CD14-positive monocyte (primary cell): ENCODE results near the gene PAQR6. TPM values are rescaled to one million over a fixed set of nuclear protein-coding genes. Genes with fewer than 3 reads are reported as not detected.

Experiments
- DNase-seq, 3 donors: peaks; one replicate each; pipeline ENCODE4 v3.0.0-alpha.2; 2011 to 2022
- H2AFZ ChIP-seq: 2 replicates; pipeline ENCODE4 v1.6.0; 2012; ENCODE audit warnings: mild to moderate bottlenecking, low read depth, low read length, inconsistent platforms; ENCODE audit not compliant: insufficient read depth, poor library complexity, severe bottlenecking
- H3K27ac ChIP-seq, 2 donors: 1 replicate in 1 of 2; 2 replicates in 1 of 2; pipeline ENCODE4 v1.5.1; 2012 to 2013; ENCODE audit warnings: low read length in 2 of 2, control low read depth in 1 of 2, inconsistent platforms in 1 of 2, low read depth in 1 of 2, mild to moderate bottlenecking in 1 of 2
- H3K27me3 ChIP-seq, 2 donors: one replicate each; pipeline versions ENCODE4 v1.6.0 to v1.6.1; 2011 to 2013; ENCODE audit warnings: low read length in 2 of 2; ENCODE audit not compliant: control insufficient read depth in 2 of 2, insufficient read depth in 2 of 2
- H3K36me3 ChIP-seq, 2 donors: replicated peaks in 1 of 2; 1 replicate in 1 of 2; 2 replicates in 1 of 2; pipeline versions ENCODE4 v1.5.1 to v1.6.1; 2012 to 2013; ENCODE audit warnings: low read length in 2 of 2, control low read depth in 1 of 2, inconsistent platforms in 1 of 2, mild to moderate bottlenecking in 1 of 2; ENCODE audit not compliant: insufficient read depth in 2 of 2, control insufficient read depth in 1 of 2
- H3K4me1 ChIP-seq, 2 donors: 1 replicate in 1 of 2; 2 replicates in 1 of 2; pipeline versions ENCODE4 v1.5.1 to v1.6.1; 2012 to 2013; ENCODE audit warnings: low read length in 2 of 2, control low read depth in 1 of 2, inconsistent platforms in 1 of 2, mild to moderate bottlenecking in 1 of 2, moderate library complexity in 1 of 2; ENCODE audit not compliant: insufficient read depth in 2 of 2, control insufficient read depth in 1 of 2
- H3K4me2 ChIP-seq: replicated peaks from 2 replicates; pipeline ENCODE3; 2012; ENCODE audit warnings: low read length, moderate library complexity, mild to moderate bottlenecking; ENCODE audit not compliant: poor library complexity, severe bottlenecking; ENCODE audit errors: extremely low read depth
- H3K4me3 ChIP-seq, 3 experiments: fragments of 200-600 bp in 1 of 3; sonication (generic) in 1 of 3; replicated peaks in 1 of 3; 1 replicate in 2 of 3; 2 replicates in 1 of 3; pipeline ENCODE4 v1.5.1; 2011 to 2013; ENCODE audit warnings: low read length in 3 of 3, mild to moderate bottlenecking in 3 of 3, control low read depth in 2 of 3, low read depth in 2 of 3, inconsistent platforms in 1 of 3, moderate library complexity in 1 of 3
- H3K79me2 ChIP-seq: 2 replicates; pipeline ENCODE4 v1.6.0; 2012; ENCODE audit warnings: mild to moderate bottlenecking, control low read depth, inconsistent platforms, low read length, moderate library complexity; ENCODE audit not compliant: insufficient read depth
- H3K9ac ChIP-seq: 2 replicates; pipeline ENCODE4 v1.6.0; 2017; ENCODE audit warnings: low read length, mild to moderate bottlenecking; ENCODE audit not compliant: insufficient read depth, poor library complexity, severe bottlenecking
- H3K9me3 ChIP-seq, 2 donors: replicated peaks in 1 of 2; 1 replicate in 1 of 2; 2 replicates in 1 of 2; pipeline versions ENCODE4 v1.5.1 to v1.6.1; 2012 to 2013; ENCODE audit warnings: low read length in 2 of 2, control low read depth in 1 of 2; ENCODE audit not compliant: control insufficient read depth in 1 of 2, insufficient read depth in 1 of 2
- H4K20me1 ChIP-seq: 2 replicates; pipeline ENCODE4 v1.6.0; 2012; ENCODE audit warnings: mild to moderate bottlenecking, low read length, control low read depth, moderate library complexity; ENCODE audit not compliant: insufficient read depth
- H3K27ac Mint-ChIP-seq, 7 donors: one replicate each; pipeline ENCODE4 v1.8.0; 2020; ENCODE audit warnings: mild to moderate bottlenecking in 7 of 7, mixed read lengths in 7 of 7, moderate library complexity in 6 of 7, inconsistent platforms in 2 of 7
- H3K27me3 Mint-ChIP-seq, 3 donors: one replicate each; pipeline ENCODE4 v1.8.0; 2021 to 2022; ENCODE audit warnings: low read depth in 3 of 3, mild to moderate bottlenecking in 3 of 3, mixed read lengths in 3 of 3, moderate library complexity in 3 of 3, inconsistent platforms in 1 of 3
- H3K36me3 Mint-ChIP-seq, 2 donors: one replicate each; pipeline ENCODE4 v1.8.0; 2020; ENCODE audit warnings: mixed read lengths in 2 of 2, inconsistent platforms in 1 of 2, mild to moderate bottlenecking in 1 of 2
- H3K4me1 Mint-ChIP-seq: one replicate; pipeline ENCODE4 v1.8.0; 2020; ENCODE audit warnings: mild to moderate bottlenecking, mixed read lengths
- H3K4me3 Mint-ChIP-seq, 2 donors: one replicate each; pipeline ENCODE4 v1.8.0; 2020; ENCODE audit warnings: mild to moderate bottlenecking in 2 of 2, mixed read lengths in 2 of 2, moderate library complexity in 1 of 2
- H3K9me3 Mint-ChIP-seq, 7 donors: one replicate each; pipeline ENCODE4 v1.8.0; 2020 to 2022; ENCODE audit warnings: mixed read lengths in 7 of 7, mild to moderate bottlenecking in 6 of 7, moderate library complexity in 6 of 7, inconsistent platforms in 2 of 7
- WGBS: methylation state at CpG from one replicate; pipeline ENCODE4 v1.1.5; 2013; ENCODE audit warnings: missing lambda C conversion rate; ENCODE audit not compliant: insufficient coverage; 5-methylcytosine and 5-hydroxymethylcytosine counted together
- intact Hi-C, 2 donors: fragments of 100-400 bp; cut with micrococcal nuclease; formaldehyde crosslinking; loops; one replicate each; pipeline versions ENCODE4 v1.15.0 to v1.15.1; 2023
- polyA plus RNA-seq, 3 donors: library from polyadenylated mRNA; depleted of rRNA in 1 of 3; unstranded in 2 of 3; stranded (reverse) in 1 of 3; fragments of 300-500 nt in 2 of 3; fragments of >200 nt in 1 of 3; fragmentation: Illumina TruSeq in 2 of 3; gene quantifications; 1 replicate in 2 of 3; 2 replicates in 1 of 3; pipeline ENCODE4 v1.2.3, GENCODE V29; 2012 to 2021
- TF ChIP-seq, protein P1 (sequence below): fragments of 200-600 bp; IDR thresholded peaks from one replicate; pipeline ENCODE4 v1.8.0; 2022; ENCODE audit warnings: antibody characterized with exemption, mild to moderate bottlenecking

Gene PAQR6
- polyA plus RNA-seq, 3 donors: 7.7 TPM; not detected in 2

GRCh38 chr1:156212833-156213643 is 34.8 kb downstream of the PAQR6 start, which contains the start of gene PMF1:
PMF1 (plus strand) TSS chr1:156213007; CDS start chr1:156213016, 9 bp downstream.
- peak within 1 kb of the TSS; percentile 87 to 95 for H3K4me3 Mint-ChIP-seq
- under 1% methylated on average over 48 of the region's 61 CpGs for WGBS

GRCh38 chr1:156212130-156212529 is 35.7 kb downstream of the PAQR6 start:
- peaks cover 20% of the 10 kb centered on the region for H3K4me1 Mint-ChIP-seq
- Histone ChIP-seq H3K4me3 (peak overlapping the region; percentile 69 to 87 (median 74)), H2AFZ (peak overlapping the region; percentile 80), H3K27ac (peak overlapping the region in 1 of 2 donors; percentile 97), H3K4me1 (peaks cover 22 to 31% of the 10 kb centered on the region in 2 donors), H4K20me1 (no peaks in the 10 kb centered on the region), H3K79me2 (peaks cover 36% of the 10 kb centered on the region), H3K36me3 (peaks cover 40 to 46% of the 10 kb centered on the region in 2 donors), H3K27me3 (no peaks in the 10 kb centered on the region), H3K9ac (peak overlapping the region; percentile 83), H3K9me3 (no peaks in the 10 kb centered on the region), H3K4me2 (peak overlapping the region; percentile 94)
- H3K27me3 Mint-ChIP-seq: peaks cover 0 to 2% (median 2%) of the 10 kb centered on the region in 3 donors
- peak overlapping the region in 1 of 2 donors; percentile 95 for H3K4me3 Mint-ChIP-seq
- no peaks in the 10 kb centered on the region for H3K9me3 Mint-ChIP-seq
- WGBS: 100% methylated on average over 1 of the region's 9 CpGs
- TF ChIP-seq, protein P1, sequence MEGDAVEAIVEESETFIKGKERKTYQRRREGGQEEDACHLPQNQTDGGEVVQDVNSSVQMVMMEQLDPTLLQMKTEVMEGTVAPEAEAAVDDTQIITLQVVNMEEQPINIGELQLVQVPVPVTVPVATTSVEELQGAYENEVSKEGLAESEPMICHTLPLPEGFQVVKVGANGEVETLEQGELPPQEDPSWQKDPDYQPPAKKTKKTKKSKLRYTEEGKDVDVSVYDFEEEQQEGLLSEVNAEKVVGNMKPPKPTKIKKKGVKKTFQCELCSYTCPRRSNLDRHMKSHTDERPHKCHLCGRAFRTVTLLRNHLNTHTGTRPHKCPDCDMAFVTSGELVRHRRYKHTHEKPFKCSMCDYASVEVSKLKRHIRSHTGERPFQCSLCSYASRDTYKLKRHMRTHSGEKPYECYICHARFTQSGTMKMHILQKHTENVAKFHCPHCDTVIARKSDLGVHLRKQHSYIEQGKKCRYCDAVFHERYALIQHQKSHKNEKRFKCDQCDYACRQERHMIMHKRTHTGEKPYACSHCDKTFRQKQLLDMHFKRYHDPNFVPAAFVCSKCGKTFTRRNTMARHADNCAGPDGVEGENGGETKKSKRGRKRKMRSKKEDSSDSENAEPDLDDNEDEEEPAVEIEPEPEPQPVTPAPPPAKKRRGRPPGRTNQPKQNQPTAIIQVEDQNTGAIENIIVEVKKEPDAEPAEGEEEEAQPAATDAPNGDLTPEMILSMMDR: no peak
- no peak for DNase-seq
- intact Hi-C loops: no loop called here
- H3K36me3 Mint-ChIP-seq: peaks cover 45 to 69% of the 10 kb centered on the region in 2 donors
- H3K27ac Mint-ChIP-seq: peak overlapping the region; percentile 96 to 99 (median 98)

More at GRCh38 chr1:156212833-156213643, 34.8 kb downstream of the PAQR6 start, which contains the start of gene PMF1:
- Histone ChIP-seq H4K20me1 (no peaks in the 10 kb centered on the region), H3K9ac (peak within 1 kb of the TSS; percentile 83), H3K27ac (peak within 1 kb of the TSS; percentile 90 to 97), H3K9me3 (no peaks in the 10 kb centered on the region), H3K4me3 (peak within 1 kb of the TSS; percentile 69 to 87 (median 74)), H3K79me2 (peaks cover 32% of the 10 kb centered on the region), H3K27me3 (no peaks in the 10 kb centered on the region), H3K4me2 (peak within 1 kb of the TSS; percentile 94), H3K4me1 (peaks cover 31 to 40% of the 10 kb centered on the region in 2 donors), H3K36me3 (peaks cover 33 to 37% of the 10 kb centered on the region in 2 donors), H2AFZ (peak within 1 kb of the TSS; percentile 80)
- intact Hi-C loops: no loop called here
- Mint-ChIP-seq H3K9me3 (no peaks in the 10 kb centered on the region), H3K27ac (peak within 1 kb of the TSS; percentile 96 to 99 (median 98)), H3K36me3 (peaks cover 37 to 60% of the 10 kb centered on the region in 2 donors), H3K27me3 (peaks cover 0 to 2% (median 0%) of the 10 kb centered on the region in 3 donors), H3K4me1 (peaks cover 29% of the 10 kb centered on the region)
- DNase-seq: peak; percentile 90 to 94 (median 93)
- TF ChIP-seq, protein P1: no peak
